ENCODE measurements around the gene PPIB. TPM values are rescaled to one million over a fixed set of nuclear protein-coding genes. Genes with fewer than 3 reads are reported as not detected.
"Not testable (repeated sequence)": the region's sequence is repeated elsewhere in the genome, so short reads cannot be mapped to it uniquely, and the experiment has no call there.

Gene PPIB
- total RNA-seq, 1 experiment from 2014 or later = 1,026 TPM

- not testable (repeated sequence) for DNase-seq (ENCODE audit: low read depth)
Observed at GRCh38 chr15:64110108-64110701, 52.6 kb downstream of the PPIB start.

- no peak for DNase-seq (ENCODE audit: low read depth)
Observed at GRCh38 chr15:64107337-64107736, 55.5 kb downstream of the PPIB start.

Other genes starting within 250 kb of the PPIB start
- 7.3 and 8.0 TPM in 2 replicates for gene DAPK2, start 116.5 kb downstream of the PPIB start, total RNA-seq (2014; rRNA removed; shearing (Covaris generic))
- 172 and 196 TPM in 2 replicates for gene CIAO2A, start 69.2 kb downstream of the PPIB start, total RNA-seq (2014; rRNA removed; shearing (Covaris generic))
- gene SNX1, start 67.0 kb downstream of the PPIB start, total RNA-seq (2014; rRNA removed; shearing (Covaris generic)) = 21.9 and 29.8 TPM in 2 replicates
- 0.20 and 0.27 TPM in 2 replicates for gene SNX22, start 11.3 kb downstream of the PPIB start, total RNA-seq (2014; rRNA removed; shearing (Covaris generic))
- gene CSNK1G1, start 193.2 kb upstream of the PPIB start, total RNA-seq (2014; rRNA removed; shearing (Covaris generic)) = 12.2 and 33.8 TPM in 2 replicates
- 90.7 and 163 TPM in 2 replicates for gene PCLAF, start 218.4 kb upstream of the PPIB start, total RNA-seq (2014; rRNA removed; shearing (Covaris generic))
- gene TRIP4, start 224.8 kb upstream of the PPIB start, total RNA-seq (2014; rRNA removed; shearing (Covaris generic)) = 10.5 and 10.6 TPM in 2 replicates